GM23338 (cell line): Measurements from ENCODE around the gene CASKIN2. TPM values are rescaled to one million over a fixed set of nuclear protein-coding genes. Genes with fewer than 3 reads are reported as not detected.
A peak's percentile ranks its signal among the peaks of the same experiment; 100 is the strongest.

ENCODE experiments used
- ATAC-seq: fragments of 200-7000 bp; cut with Tn5 transposase; 3 replicates; pipeline ENCODE4 v1.9.1; 2020
- DNase-seq: peaks from one replicate; pipeline ENCODE4 v3.0.0-alpha.2; 2015; ENCODE audit warnings: low spot score
- H2AFZ ChIP-seq: fragments of 200-600 bp; sonication (generic); 2 replicates; pipeline ENCODE4 v1.8.0; 2016; ENCODE audit warnings: antibody characterized with exemption, mild to moderate bottlenecking, moderate library complexity
- H3F3A ChIP-seq: fragments of 200-600 bp; sonication (generic); replicated peaks from 2 replicates; pipeline ENCODE4 v1.8.0; 2017; ENCODE audit warnings: antibody characterized with exemption, mixed run types, low read depth
- H3K27ac ChIP-seq: fragments of 200-600 bp; sonication (generic); 2 replicates; pipeline ENCODE4 v1.6.1; 2016; ENCODE audit warnings: low read depth
- H3K27me3 ChIP-seq: fragments of 200-600 bp; sonication (generic); 2 replicates; pipeline ENCODE4 v1.8.0; 2016; ENCODE audit warnings: mild to moderate bottlenecking, mixed run types, moderate library complexity; ENCODE audit not compliant: insufficient read depth
- H3K36me3 ChIP-seq: fragments of 200-600 bp; sonication (generic); 2 replicates; pipeline ENCODE4 v1.8.0; 2016; ENCODE audit warnings: mild to moderate bottlenecking; ENCODE audit not compliant: insufficient read depth
- H3K4me1 ChIP-seq: fragments of 200-600 bp; sonication (generic); 2 replicates; pipeline ENCODE4 v1.8.0; 2016; ENCODE audit warnings: mild to moderate bottlenecking, moderate library complexity; ENCODE audit not compliant: insufficient read depth
- H3K4me2 ChIP-seq: fragments of 200-600 bp; sonication (generic); 2 replicates; pipeline ENCODE4 v1.7.1; 2017; ENCODE audit warnings: mixed run types
- H3K4me3 ChIP-seq: fragments of 200-600 bp; sonication (generic); 2 replicates; pipeline ENCODE4 v1.6.1; 2016; ENCODE audit warnings: mixed run types
- H3K79me2 ChIP-seq: fragments of 200-600 bp; sonication (generic); replicated peaks from 2 replicates; pipeline ENCODE4 v1.8.0; 2017; ENCODE audit warnings: mild to moderate bottlenecking; ENCODE audit not compliant: insufficient read depth
- H3K9me2 ChIP-seq: fragments of 200-600 bp; sonication (generic); 2 replicates; pipeline ENCODE4 v1.8.0; 2017; ENCODE audit not compliant: insufficient read depth
- H4K20me1 ChIP-seq: fragments of 200-600 bp; sonication (generic); replicated peaks from 2 replicates; pipeline ENCODE4 v1.8.0; 2017; ENCODE audit warnings: mild to moderate bottlenecking; ENCODE audit not compliant: insufficient read depth
- H3K27ac Mint-ChIP-seq: 2 replicates; pipeline ENCODE4 v1.8.0; 2020; ENCODE audit warnings: inconsistent platforms, mild to moderate bottlenecking, moderate library complexity, mixed read lengths
- H3K27me3 Mint-ChIP-seq: 3 replicates; pipeline ENCODE4 v1.8.0; 2022; ENCODE audit warnings: low read depth, mild to moderate bottlenecking, moderate library complexity, mixed read lengths, inconsistent platforms; ENCODE audit not compliant: insufficient read depth, poor library complexity
- H3K36me3 Mint-ChIP-seq: 3 replicates; pipeline ENCODE4 v1.8.0; 2021; ENCODE audit warnings: low read depth, mild to moderate bottlenecking, inconsistent platforms, moderate library complexity, mixed read lengths
- H3K4me1 Mint-ChIP-seq: 3 replicates; pipeline ENCODE4 v1.8.0; 2020; ENCODE audit warnings: mild to moderate bottlenecking, inconsistent platforms, mixed read lengths
- H3K4me3 Mint-ChIP-seq: 3 replicates; pipeline ENCODE4 v1.8.0; 2021; ENCODE audit warnings: moderate library complexity, mild to moderate bottlenecking, inconsistent platforms, mixed read lengths
- H3K9me3 Mint-ChIP-seq: 3 replicates; pipeline ENCODE4 v1.8.0; 2020; ENCODE audit warnings: moderate library complexity, mild to moderate bottlenecking, inconsistent platforms, mixed read lengths
- CTCF ChIP-seq, 2 experiments: fragments of 200-600 bp in 1 of 2; sonication (generic) in 1 of 2; conservative IDR thresholded peaks; 2 replicates each; pipeline versions ENCODE4 v1.5.1 to v1.6.1; 2016 to 2017; ENCODE audit warnings: antibody characterized with exemption in 2 of 2, low read depth in 2 of 2, mild to moderate bottlenecking in 2 of 2, moderate library complexity in 1 of 2
- ETS1 ChIP-seq: IDR thresholded peaks from 2 replicates; pipeline ENCODE4 v1.6.1; 2016; ENCODE audit warnings: antibody characterized with exemption
- EZH2 ChIP-seq: fragments of 200-600 bp; sonication (generic); IDR thresholded peaks from one replicate; pipeline ENCODE4 v1.8.0; 2017; ENCODE audit warnings: antibody characterized with exemption, mild to moderate bottlenecking, low read depth; ENCODE audit not compliant: unreplicated experiment
- EZH2phosphoT487 ChIP-seq: fragments of 200-600 bp; sonication (generic); IDR thresholded peaks from one replicate; pipeline ENCODE4 v1.8.1; 2018; ENCODE audit warnings: antibody characterized with exemption; ENCODE audit not compliant: unreplicated experiment
- JUNB ChIP-seq: IDR thresholded peaks from one replicate; pipeline ENCODE4 v1.6.1; 2016; ENCODE audit warnings: antibody characterized with exemption; ENCODE audit not compliant: unreplicated experiment
- NANOG ChIP-seq: IDR thresholded peaks from 2 replicates; pipeline ENCODE4 v1.6.1; 2016; ENCODE audit warnings: antibody characterized with exemption, borderline replicate concordance
- POLR2AphosphoS5 ChIP-seq: IDR thresholded peaks from 2 replicates; pipeline ENCODE4 v1.6.1; 2016; ENCODE audit warnings: antibody characterized with exemption, low read depth
- REST ChIP-seq: IDR thresholded peaks from one replicate; pipeline ENCODE4 v1.6.1; 2018; ENCODE audit warnings: antibody characterized with exemption; ENCODE audit not compliant: unreplicated experiment
- STAT1 ChIP-seq: IDR thresholded peaks from one replicate; pipeline ENCODE4 v1.6.1; 2016; ENCODE audit warnings: antibody characterized with exemption; ENCODE audit not compliant: unreplicated experiment
- ZNF114 ChIP-seq: fragments of 250-450 bp; sonication (Bioruptor Pico); IDR thresholded peaks from 2 replicates; pipeline ENCODE4 v1.5.0; 2020; ENCODE audit warnings: mild to moderate bottlenecking, moderate library complexity
- ZNF331 ChIP-seq: fragments of 250-450 bp; sonication (Bioruptor Pico); IDR thresholded peaks from 2 replicates; pipeline ENCODE4 v1.5.0; 2020; ENCODE audit warnings: low read depth, mild to moderate bottlenecking, moderate library complexity
- ZNF462 ChIP-seq: fragments of 250-450 bp; sonication (Bioruptor Pico); IDR thresholded peaks from 2 replicates; pipeline ENCODE4 v1.5.0; 2020; ENCODE audit warnings: mild to moderate bottlenecking, moderate library complexity
- polyA plus RNA-seq: library from polyadenylated mRNA; unstranded; fragments of >200 nt; fragmentation: Nextera tagmentation; extraction: Ambion mirVana; gene quantifications from 2 replicates; pipeline ENCODE4 v1.2.1, GENCODE V29; 2016
- total RNA-seq: library from RNA; depleted of rRNA; stranded (reverse); fragments of >200 nt; shearing (Covaris generic); gene quantifications from 2 replicates; pipeline ENCODE4 v1.2.3, GENCODE V29; 2014

Gene CASKIN2
- total and polyA plus RNA-seq, 2 experiments from 2014 or later: 4.9 to 21.5 TPM

- H3K9me3 Mint-ChIP-seq: no peaks in the 10 kb centered on the region
- no peaks in the 10 kb centered on the region for H3K9me2 ChIP-seq
- peaks cover 31% of the 10 kb centered on the region for H3K4me1 Mint-ChIP-seq
- H3K79me2 ChIP-seq: no peaks in the 10 kb centered on the region
- peak overlapping the region; percentile 89; the same call in 1 of the 2 replicates for H2AFZ ChIP-seq
- H3K27me3 ChIP-seq: no peaks in the 10 kb centered on the region
- peaks cover 7% of the 10 kb centered on the region; the same call in 1 of the 2 replicates for H3K4me1 ChIP-seq
- peak overlapping the region; percentile 78 for H3K4me3 Mint-ChIP-seq
- no peaks in the 10 kb centered on the region for H3K36me3 ChIP-seq
- TF ChIP-seq ZNF114 (CRISPR knock-in tag) (no peak), EZH2 (no peak), EZH2phosphoT487 (no peak), STAT1 (no peak), ZNF462 (no peak), POLR2AphosphoS5 (no peak), ETS1 (no peak), NANOG (no peak), ZNF331 (CRISPR knock-in tag) (no peak), CTCF (conservative IDR thresholded peaks at IDR 0.05; ENCODE audit: low read depth in 2 of 2) (no peak), JUNB (no peak), REST (no peak)
- H3K27ac Mint-ChIP-seq: peak overlapping the region; percentile 90; the same call in 1 of the 2 replicates
- H3K4me2 ChIP-seq: peak overlapping the region; percentile 86
- H3K4me3 ChIP-seq: peak overlapping the region; percentile 53
- DNase-seq (no peak), ATAC-seq (peak; percentile 64)
- H3F3A ChIP-seq: 0 out of 2 replicates have a peak, but pooled peaks cover 7% of the 10 kb centered on the region
- H3K27ac ChIP-seq: peak overlapping the region; percentile 81
- peaks cover 4% of the 10 kb centered on the region for H3K27me3 Mint-ChIP-seq
- H4K20me1 ChIP-seq: peaks cover 3% of the 10 kb centered on the region; the same call in 1 of the 2 replicates
- H3K36me3 Mint-ChIP-seq: no peaks in the 10 kb centered on the region; the same call in 2 of the 3 replicates
Measured at GRCh38 chr17:75550139-75550465, 34.8 kb upstream of the CASKIN2 start.
